Epithelial cell of proximal tubule (primary cell): ENCODE measurements around the gene GPBP1. TPM values are rescaled to one million over a fixed set of nuclear protein-coding genes. Genes with fewer than 3 reads are reported as not detected.

ENCODE experiments used
- DNase-seq: peaks from one replicate; pipeline ENCODE4 v3.0.0-alpha.2; 2011; ENCODE audit warnings: low read depth
- H3K4me3 ChIP-seq: 2 replicates; pipeline ENCODE4 v1.5.1; 2011; ENCODE audit warnings: low read depth, mild to moderate bottlenecking, low read length
- CTCF ChIP-seq: conservative IDR thresholded peaks from 2 replicates; pipeline ENCODE4 v1.5.1; 2012; ENCODE audit warnings: low read depth, mild to moderate bottlenecking, low read length
- total RNA-seq: library from RNA; depleted of rRNA; stranded (reverse); fragments of >200 nt; gene quantifications from 2 replicates; pipeline ENCODE4 v1.2.3, GENCODE V29; 2015

GPBP1 gene
- total RNA-seq = 36.5 and 41.1 TPM in 2 replicates

- DNase-seq = peak; percentile 88
- no peak for TF ChIP-seq CTCF
- H3K4me3 ChIP-seq = peak within 1 kb of the TSS; percentile 99
Measured at GRCh38 chr5:57173319-57174127, at the start of gene GPBP1. TSS of gene GPBP1 (plus strand) at chr5:57174059. CDS start at chr5:57214131, 40,072 bp downstream.

GRCh38 chr5:57128325-57128724 lies 45.5 kb upstream of the GPBP1 start:
- DNase-seq = no peak
- no peak overlapping the region for H3K4me3 ChIP-seq
- TF ChIP-seq CTCF = no peak

GRCh38 chr5:57133574-57133973 lies 40.3 kb upstream of the GPBP1 start:
- TF ChIP-seq CTCF = no peak
- no peak for DNase-seq
- H3K4me3 ChIP-seq = no peak overlapping the region

GRCh38 chr5:57137401-57137800 lies 36.5 kb upstream of the GPBP1 start:
- no peak for TF ChIP-seq CTCF
- no peak for DNase-seq
- no peak overlapping the region for H3K4me3 ChIP-seq

- no peak overlapping the region for H3K4me3 ChIP-seq
- DNase-seq = no peak
- TF ChIP-seq CTCF = no peak
Measured at GRCh38 chr5:57152316-57152715, 21.5 kb upstream of the GPBP1 start.

GRCh38 chr5:57155033-57155432 lies 18.8 kb upstream of the GPBP1 start:
- DNase-seq = no peak
- no peak for TF ChIP-seq CTCF
- no peak overlapping the region for H3K4me3 ChIP-seq

- no peak overlapping the region for H3K4me3 ChIP-seq
- no peak for TF ChIP-seq CTCF
- no peak for DNase-seq
Measured at GRCh38 chr5:57157131-57157530, 16.7 kb upstream of the GPBP1 start.
